K562 (cell line): ENCODE data around the gene C2orf42. TPM values are rescaled to one million over a fixed set of nuclear protein-coding genes. Genes with fewer than 3 reads are reported as not detected.

Experiments used
- ATAC-seq: fragments of 200-7000 bp; cut with Tn5 transposase; 3 replicates; pipeline ENCODE4 v1.9.1; 2020; ENCODE audit warnings: moderate library complexity
- BruUV-seq: library from RNA; stranded (reverse); fragments of 400-500 nt; replicated peaks from 2 replicates; lab custom pipeline; 2021; lab: Mats Ljungman, UMichigan
- CTCF ChIA-PET: fragments of 300-600 bp; formaldehyde crosslinking; extraction: SDS; loops from one replicate; lab custom pipeline; 2021; ENCODE audit warnings: low intra/inter-chr PET ratio; lab: Yijun Ruan, JAX
- POLR2A ChIA-PET: fragments of 300-600, 350-650 bp; sonication (Branson Sonifier 250); formaldehyde crosslinking; extraction: SDS; loops from one replicate; lab custom pipeline; 2021; ENCODE audit warnings: antibody characterized with exemption, inconsistent platforms; lab: Yijun Ruan, JAX
- DNase-seq, 4 experiments: peaks; one replicate each; pipeline versions ENCODE4 v3.0.0 to v3.0.0-alpha.2; 2011 to 2018; ENCODE audit warnings: low spot score in 3 of 4, mixed read lengths in 3 of 4; ENCODE audit errors: extremely low read depth in 1 of 4
- FAIRE-seq: peaks from 2 replicates; lab custom pipeline; 2011; peaks lifted over from hg19 to GRCh38; lab: Jason Lieb, UNC
- H2AFZ ChIP-seq: 2 replicates; pipeline ENCODE4 v1.6.0; 2011; ENCODE audit warnings: low read depth, low read length, control low read depth, inconsistent platforms
- H3K27ac ChIP-seq: fragments of 200-600 bp; 3 replicates; pipeline ENCODE4 v1.8.0; 2011; ENCODE audit warnings: low read depth, mild to moderate bottlenecking, control low read depth, inconsistent platforms, low read length, moderate library complexity, mixed read lengths; ENCODE audit errors: extremely low read depth
- H3K27me3 ChIP-seq, 2 experiments: fragments of 300-600 bp in 1 of 2; 2 replicates in 1 of 2; 3 replicates in 1 of 2; pipeline versions ENCODE4 v1.6.0 to v1.8.0; 2011; ENCODE audit warnings: inconsistent platforms in 2 of 2, low read length in 2 of 2, mild to moderate bottlenecking in 1 of 2, mixed read lengths in 1 of 2, moderate library complexity in 1 of 2; ENCODE audit not compliant: control insufficient read depth in 2 of 2, insufficient read depth in 2 of 2
- H3K36me3 ChIP-seq: fragments of 300-600 bp; 3 replicates; pipeline ENCODE4 v1.8.0; 2011; ENCODE audit warnings: mild to moderate bottlenecking, low read length, inconsistent platforms; ENCODE audit not compliant: control insufficient read depth, insufficient read depth
- H3K4me1 ChIP-seq, 2 experiments: fragments of 200-600 bp in 1 of 2; replicated peaks in 1 of 2; 2 replicates in 1 of 2; 3 replicates in 1 of 2; pipeline versions ENCODE4 v1.5.1 to v1.8.0; 2011; ENCODE audit warnings: inconsistent platforms in 2 of 2, low read length in 2 of 2, mild to moderate bottlenecking in 1 of 2, mixed read lengths in 1 of 2, moderate library complexity in 1 of 2; ENCODE audit not compliant: control insufficient read depth in 2 of 2, insufficient read depth in 2 of 2
- H3K4me2 ChIP-seq: 2 replicates; pipeline ENCODE4 v1.6.1; 2011; ENCODE audit warnings: low read length, control low read depth, inconsistent platforms, mixed read lengths; ENCODE audit not compliant: insufficient read depth
- H3K4me3 ChIP-seq: fragments of 200-600 bp; sonication (generic), shearing (Covaris generic); 2 replicates; pipeline ENCODE4 v1.5.1; 2016; ENCODE audit warnings: control low read depth, inconsistent platforms
- H3K79me2 ChIP-seq: fragments of 200-600 bp; 3 replicates; pipeline ENCODE4 v1.8.0; 2011; ENCODE audit warnings: low read length, inconsistent platforms; ENCODE audit not compliant: control insufficient read depth, insufficient read depth
- H3K9ac ChIP-seq, 2 experiments: 2 replicates each; pipeline versions ENCODE4 v1.6.0 to v1.6.1; 2011; ENCODE audit warnings: low read depth in 2 of 2, low read length in 2 of 2, control low read depth in 1 of 2, inconsistent platforms in 1 of 2, mild to moderate bottlenecking in 1 of 2, mixed read lengths in 1 of 2; ENCODE audit not compliant: insufficient read depth in 1 of 2
- H3K9me1 ChIP-seq: one replicate; pipeline ENCODE4 v1.6.0; 2011; ENCODE audit warnings: inconsistent platforms, mild to moderate bottlenecking, low read length, moderate library complexity; ENCODE audit not compliant: control insufficient read depth, insufficient read depth
- H3K9me3 ChIP-seq: replicated peaks from 2 replicates; pipeline ENCODE4 v1.5.1; 2011; ENCODE audit warnings: low read depth, low read length, inconsistent platforms; ENCODE audit not compliant: control insufficient read depth, insufficient read depth
- H4K20me1 ChIP-seq: replicated peaks from 2 replicates; pipeline ENCODE4 v1.6.1; 2011; ENCODE audit warnings: low read length, inconsistent platforms, mixed read lengths; ENCODE audit not compliant: control insufficient read depth, insufficient read depth
- DDX20 ChIP-seq: fragments of 450-650 bp; IDR thresholded peaks from 2 replicates; pipeline ENCODE4 v1.6.1; 2016; ENCODE audit warnings: missing genetic modification characterization, low read depth, mild to moderate bottlenecking, missing compliant biosample characterization, moderate library complexity
- GTF2B ChIP-seq: IDR thresholded peaks from 2 replicates; pipeline ENCODE4 v1.6.1; 2011; ENCODE audit not compliant: insufficient read length; ENCODE audit errors: extremely low read depth
- HDAC2 ChIP-seq: fragments of 450-650 bp; IDR thresholded peaks from 2 replicates; pipeline ENCODE4 v1.6.1; 2016; ENCODE audit warnings: mild to moderate bottlenecking
- KLF6 ChIP-seq: fragments of 250-450 bp; sonication (Bioruptor Pico); IDR thresholded peaks from 2 replicates; pipeline ENCODE4 v1.4.0; 2020; ENCODE audit warnings: mild to moderate bottlenecking, moderate library complexity, borderline replicate concordance
- MTA1 ChIP-seq: fragments of 450-650 bp; IDR thresholded peaks from 2 replicates; pipeline ENCODE4 v1.6.1; 2017; ENCODE audit warnings: borderline replicate concordance
- STAT5B ChIP-seq: fragments of 250-450 bp; sonication (Bioruptor Pico); IDR thresholded peaks from 2 replicates; pipeline ENCODE4 v1.8.0; 2021; ENCODE audit warnings: mild to moderate bottlenecking, inconsistent platforms
- TCFL5 ChIP-seq: fragments of 250-450 bp; sonication (Bioruptor Pico); conservative IDR thresholded peaks from 2 replicates; pipeline ENCODE4 v1.6.1; 2021; ENCODE audit warnings: mild to moderate bottlenecking, moderate library complexity, matching md5 sums
- ZBTB11 ChIP-seq, 3 experiments: fragments of 200-800 bp in 1 of 3; fragments of 250-450 bp in 1 of 3; fragments of 450-650 bp in 1 of 3; sonication (Bioruptor Pico) in 1 of 3; sonication (Bioruptor generic) in 1 of 3; formaldehyde crosslinking in 1 of 3; IDR thresholded peaks; 2 replicates each; pipeline versions ENCODE4 v1.6.1 to v1.8.0; 2016 to 2022; ENCODE audit warnings: mild to moderate bottlenecking in 2 of 3, missing genetic modification characterization in 2 of 3, missing compliant biosample characterization in 1 of 3, moderate library complexity in 1 of 3
- ZFP91 ChIP-seq: sonication (generic); formaldehyde crosslinking; IDR thresholded peaks from 2 replicates; pipeline ENCODE4 v1.8.0; 2022; ENCODE audit warnings: mild to moderate bottlenecking, missing genetic modification reagents
- ZNF165 ChIP-seq: fragments of 250-450 bp; sonication (Bioruptor Pico); IDR thresholded peaks from 2 replicates; pipeline ENCODE4 v1.4.0; 2020; ENCODE audit warnings: borderline replicate concordance
- ZNF324 ChIP-seq: fragments of 250-450 bp; sonication (Bioruptor Pico); IDR thresholded peaks from 2 replicates; pipeline ENCODE4 v1.4.0; 2020; ENCODE audit warnings: mild to moderate bottlenecking
- ZNF449 ChIP-seq: fragments of 250-450 bp; sonication (Bioruptor Pico); IDR thresholded peaks from 2 replicates; pipeline ENCODE4 v1.8.0; 2022; ENCODE audit warnings: moderate library complexity, mild to moderate bottlenecking, inconsistent platforms
- WGBS: fragments of 100-300 bp; shearing (Covaris generic); methylation state at CpG from one replicate; pipeline ENCODE4 v1.1.6; 2016; ENCODE audit warnings: low coverage, mixed read lengths; ENCODE audit not compliant: insufficient coverage; ENCODE audit errors: missing lambda C conversion rate; 5-methylcytosine and 5-hydroxymethylcytosine counted together
- in situ Hi-C: fragments of 300-500 bp; cut with MboI; formaldehyde crosslinking; loops from 4 replicates; pipeline ENCODE4 v1.15.0; 2018; ENCODE audit warnings: inconsistent platforms, mixed read lengths
- intact Hi-C: fragments of 100-400 bp; cut with micrococcal nuclease; formaldehyde crosslinking; loops from 2 replicates; pipeline ENCODE4 v1.14.2; 2022
- polyA plus RNA-seq, 8 experiments: library from polyadenylated mRNA; depleted of rRNA in 4 of 8; stranded (reverse) in 5 of 8; unstranded in 3 of 8; fragments of >200 nt; fragmentation: Nextera tagmentation in 2 of 8; fragmentation: Illumina TruSeq in 1 of 8; extraction: Ambion mirVana in 2 of 8; extraction: Trizol in 1 of 8; gene quantifications; 2 replicates each; pipeline versions ENCODE4 v1.2.1 to v1.2.3, GENCODE V29; 2011 to 2014; ENCODE audit warnings: inconsistent platforms in 1 of 8, missing spikeins in 1 of 8
- total RNA-seq, 7 experiments: library from RNA; depleted of rRNA in 6 of 7; stranded (reverse); fragments of >200 nt in 6 of 7; fragmentation: Illumina TruSeq in 2 of 7; extraction: Trizol in 2 of 7; gene quantifications; 2 replicates each; pipeline versions ENCODE4 v1.2.1 to v1.2.3, GENCODE V29; 2011 to 2021; ENCODE audit warnings: low replicate concordance in 1 of 7

Gene C2orf42
- total and polyA plus RNA-seq, 9 of the 15 experiments (the other 6 are each of a cell fraction or from before 2014, with no cell fraction given), result 4.6 to 10.9 (median 7.5) TPM

- ChIA-PET POLR2A (interaction anchor here (0.6 to 1.3 kb wide), 2 partner anchors 15 to 32 kb away, joined by 3 read pairs; no protein-coding TSS in a partner anchor), CTCF (no interaction called here)
- in situ Hi-C loops (no loop called here), intact Hi-C loops (no loop called here)
- no peak overlapping the region for H3K4me2 ChIP-seq
- ATAC-seq (no peak), DNase-seq (no peak), FAIRE-seq (no peak)
- no peak overlapping the region for H3K9ac ChIP-seq
- H3K36me3 ChIP-seq, result peaks cover 21% of the 10 kb centered on the region; the same call in 1 of the 3 replicates
- no peak overlapping the region for H2AFZ ChIP-seq
- H3K27ac ChIP-seq, result no peak overlapping the region
- no peaks in the 10 kb centered on the region for H3K9me3 ChIP-seq
- H3K9me1 ChIP-seq, result no peaks in the 10 kb centered on the region
- BruUV-seq, result no TSS peak
- no peaks in the 10 kb centered on the region for H3K4me1 ChIP-seq
- no peaks in the 10 kb centered on the region for H4K20me1 ChIP-seq
- H3K27me3 ChIP-seq, result no peaks in the 10 kb centered on the region
- 79% methylated on average over 6 of the region's 6 CpGs for WGBS
- H3K4me3 ChIP-seq, result no peak overlapping the region
- no peak for TF ChIP-seq STAT5B (CRISPR knock-in tag)
- no peak for TF ChIP-seq ZNF449 (CRISPR knock-in tag)
- TF ChIP-seq MTA1, result no peak
- TF ChIP-seq ZNF324 (CRISPR knock-in tag), result no peak
- TF ChIP-seq GTF2B, result no peak
- TF ChIP-seq ZNF165, result no peak
- TF ChIP-seq HDAC2, result no peak
- no peak for TF ChIP-seq DDX20 (tag)
- no peak for TF ChIP-seq TCFL5 (CRISPR knock-in tag)
- no peak for TF ChIP-seq ZBTB11 (CRISPR knock-in tag; IDR thresholded peaks at IDR 0.05)
- TF ChIP-seq KLF6 (CRISPR knock-in tag), result no peak
- TF ChIP-seq ZFP91 (CRISPR knock-in tag), result no peak
- no peaks in the 10 kb centered on the region for H3K79me2 ChIP-seq
These were observed 30.3 kb downstream of the C2orf42 start for GRCh38 chr2:70160545-70160944.
